ENCODE data around the gene E2F8. TPM values are rescaled to one million over a fixed set of nuclear protein-coding genes. Genes with fewer than 3 reads are reported as not detected.

E2F8 gene
- polyA plus RNA-seq, 2 of the 4 experiments (the other 2 are of a cell fraction) = 5.7 to 7.4 TPM

DNA sequence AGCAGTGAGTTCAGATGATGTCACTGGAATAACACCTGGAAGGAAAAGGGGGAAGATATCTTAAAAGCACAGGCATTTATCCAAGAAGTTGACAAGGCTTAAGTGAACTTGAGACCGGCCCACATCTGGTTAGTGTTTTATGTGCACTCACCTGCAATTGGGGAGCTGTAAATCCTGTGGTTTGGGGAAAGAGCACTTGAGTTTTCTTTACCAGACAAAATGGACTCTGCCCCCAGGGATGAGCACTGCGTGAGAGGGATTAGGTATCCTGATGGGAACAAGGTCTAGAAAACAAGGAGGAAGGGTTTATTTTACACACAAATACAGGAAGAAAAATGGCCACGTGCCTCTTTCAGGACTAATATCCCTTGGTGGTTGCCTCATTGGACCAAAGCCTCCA lies 15.2 kb downstream of the E2F8 start:
- Histone ChIP-seq H3K4me2 (no peak overlapping the region), H3K9me3 (no peaks in the 10 kb centered on the region), H3K27ac (no peak overlapping the region), H3K4me3 (no peak overlapping the region), H3K4me1 (no peaks in the 10 kb centered on the region)
- FAIRE-seq (no peak), ATAC-seq (no peak), DNase-seq (ENCODE audit: low read depth in 1 of 2, low spot score in 1 of 2) (no peak)
- POLR2A ChIA-PET = no interaction called here
- 92% methylated on average over 3 of the region's 3 CpGs for WGBS (ENCODE audit: missing lambda C conversion rate)
- no peak for TF ChIP-seq POLR2AphosphoS2 (conservative IDR thresholded peaks at IDR 0.05; ENCODE audit: low read length)
- no peak for TF ChIP-seq FOXS1 (CRISPR knock-in tag; IDR thresholded peaks at IDR 0.05)
- no peak for TF ChIP-seq RAD21 (conservative IDR thresholded peaks at IDR 0.05 in 1 of 2, IDR thresholded peaks at IDR 0.05 in 1 of 2)
- no peak for TF ChIP-seq FOSB (CRISPR knock-in tag; IDR thresholded peaks at IDR 0.05)
- no peak for TF ChIP-seq TP53 (CRISPR knock-in tag; IDR thresholded peaks at IDR 0.05)
- TF ChIP-seq CBX8 (IDR thresholded peaks at IDR 0.05) = no peak
- no peak for TF ChIP-seq POLR2A (IDR thresholded peaks at IDR 0.05; ENCODE audit: low read length)
- CTCF ChIA-PET = interaction anchor here (1.2 to 1.9 kb wide), 4 partner anchors 11 to 329 kb away, joined by 3 to 4 read pairs (median 4); no protein-coding TSS in a partner anchor

DNA sequence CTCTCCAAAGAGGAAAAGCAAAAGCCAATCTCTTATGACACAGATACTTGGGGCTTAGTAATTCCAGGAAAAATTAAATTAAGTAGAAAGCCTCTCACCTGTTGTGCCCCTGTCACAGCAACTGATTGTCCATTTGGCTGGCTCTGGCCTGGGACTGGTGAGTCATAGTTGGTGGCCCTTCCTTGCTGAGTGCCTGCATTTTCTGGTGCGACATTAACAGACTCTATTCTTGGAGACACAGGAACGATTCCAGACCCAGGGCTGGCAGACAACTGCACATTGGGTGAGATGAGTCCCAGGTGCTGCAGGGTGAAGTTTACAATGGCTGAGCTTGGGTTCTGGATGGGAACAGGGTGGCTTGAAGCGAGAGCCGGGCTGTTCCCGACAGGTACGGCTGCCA lies 15.6 kb downstream of the E2F8 start:
- ChIA-PET POLR2A (no interaction called here), CTCF (interaction anchor here (0.6 to 1.9 kb wide), 5 partner anchors 10 to 917 kb away, joined by 3 to 4 read pairs (median 3); no protein-coding TSS in a partner anchor)
- Histone ChIP-seq H3K4me2 (no peak overlapping the region), H3K4me1 (no peaks in the 10 kb centered on the region), H3K27ac (no peak overlapping the region), H3K4me3 (no peak overlapping the region), H3K9me3 (no peaks in the 10 kb centered on the region)
- 95% methylated on average over 6 of the region's 6 CpGs for WGBS (ENCODE audit: missing lambda C conversion rate)
- no peak for DNase-seq (ENCODE audit: low read depth in 1 of 2, low spot score in 1 of 2)
- TF ChIP-seq HOXA7 (CRISPR knock-in tag; IDR thresholded peaks at IDR 0.05) (no peak), FOSL2 (IDR thresholded peaks at IDR 0.05) (no peak), FOSL2 (CRISPR knock-in tag; IDR thresholded peaks at IDR 0.05) (no peak), CEBPB (IDR thresholded peaks at IDR 0.05) (no peak), NR3C1 (IDR thresholded peaks at IDR 0.05) (no peak), POLR2AphosphoS2 (conservative IDR thresholded peaks at IDR 0.05; ENCODE audit: low read length) (no peak), FOSB (CRISPR knock-in tag; IDR thresholded peaks at IDR 0.05) (no peak), SREBF2 (IDR thresholded peaks at IDR 0.05) (no peak), ZSCAN20 (CRISPR knock-in tag; IDR thresholded peaks at IDR 0.05) (no peak), KDM1A (IDR thresholded peaks at IDR 0.05; ENCODE audit: low read depth) (no peak), BHLHE40 (IDR thresholded peaks at IDR 0.05; ENCODE audit: low read depth, low read length) (no peak), EHF (CRISPR knock-in tag; IDR thresholded peaks at IDR 0.05) (no peak), TP53 (CRISPR knock-in tag; IDR thresholded peaks at IDR 0.05) (no peak)
- TF ChIP-seq, protein P1, sequence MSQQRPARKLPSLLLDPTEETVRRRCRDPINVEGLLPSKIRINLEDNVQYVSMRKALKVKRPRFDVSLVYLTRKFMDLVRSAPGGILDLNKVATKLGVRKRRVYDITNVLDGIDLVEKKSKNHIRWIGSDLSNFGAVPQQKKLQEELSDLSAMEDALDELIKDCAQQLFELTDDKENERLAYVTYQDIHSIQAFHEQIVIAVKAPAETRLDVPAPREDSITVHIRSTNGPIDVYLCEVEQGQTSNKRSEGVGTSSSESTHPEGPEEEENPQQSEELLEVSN (IDR thresholded peaks at IDR 0.05; ENCODE audit: borderline replicate concordance, low read depth) = no peak
- TF ChIP-seq, protein P2, sequence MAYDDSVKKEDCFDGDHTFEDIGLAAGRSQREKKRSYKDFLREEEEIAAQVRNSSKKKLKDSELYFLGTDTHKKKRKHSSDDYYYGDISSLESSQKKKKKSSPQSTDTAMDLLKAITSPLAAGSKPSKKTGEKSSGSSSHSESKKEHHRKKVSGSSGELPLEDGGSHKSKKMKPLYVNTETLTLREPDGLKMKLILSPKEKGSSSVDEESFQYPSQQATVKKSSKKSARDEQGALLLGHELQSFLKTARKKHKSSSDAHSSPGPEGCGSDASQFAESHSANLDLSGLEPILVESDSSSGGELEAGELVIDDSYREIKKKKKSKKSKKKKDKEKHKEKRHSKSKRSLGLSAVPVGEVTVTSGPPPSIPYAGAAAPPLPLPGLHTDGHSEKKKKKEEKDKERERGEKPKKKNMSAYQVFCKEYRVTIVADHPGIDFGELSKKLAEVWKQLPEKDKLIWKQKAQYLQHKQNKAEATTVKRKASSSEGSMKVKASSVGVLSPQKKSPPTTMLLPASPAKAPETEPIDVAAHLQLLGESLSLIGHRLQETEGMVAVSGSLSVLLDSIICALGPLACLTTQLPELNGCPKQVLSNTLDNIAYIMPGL (CRISPR knock-in tag; IDR thresholded peaks at IDR 0.05; ENCODE audit: borderline replicate concordance) = no peak
- ATAC-seq = no peak
- no peak for FAIRE-seq

DNA sequence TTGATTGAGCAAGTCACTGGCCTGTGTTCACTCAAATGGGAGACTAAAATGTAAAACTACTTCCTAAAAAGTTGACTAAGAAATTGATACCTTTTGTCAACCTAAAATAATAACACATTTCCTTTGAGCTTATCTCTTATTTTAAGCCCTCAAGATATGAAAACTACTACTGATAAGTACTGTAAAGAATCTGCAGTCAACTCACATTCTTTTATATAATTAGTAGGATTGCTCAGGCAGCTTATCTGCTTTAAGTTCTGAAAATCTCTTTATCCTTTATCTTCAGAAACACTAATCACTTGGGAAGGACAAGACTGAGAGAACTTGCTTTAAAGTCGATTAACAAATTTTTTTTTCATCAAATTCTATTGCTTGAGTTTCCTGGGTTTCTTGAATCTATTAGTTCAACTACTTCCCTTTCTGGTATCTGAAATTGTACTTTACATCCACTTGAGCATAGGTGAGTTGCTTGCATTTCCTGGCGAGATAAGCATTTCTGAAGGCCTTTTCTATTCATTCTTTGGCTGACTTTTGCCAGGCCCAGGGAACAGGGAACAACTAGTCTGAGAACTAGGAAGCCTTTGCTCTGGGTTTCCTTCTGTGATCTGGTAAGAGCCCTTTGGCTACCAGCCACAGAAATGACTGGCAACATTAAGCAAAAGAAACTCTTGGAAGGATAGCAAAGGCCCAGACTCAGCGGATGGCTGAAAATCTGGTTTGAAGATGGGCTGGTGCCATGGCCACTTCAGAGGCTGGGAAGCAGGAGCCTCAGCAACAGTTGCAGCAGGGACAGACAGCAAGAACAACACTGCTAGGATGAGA lies 19.6 kb downstream of the E2F8 start:
- FAIRE-seq (no peak), ATAC-seq (no peak), DNase-seq (ENCODE audit: low read depth in 1 of 2, low spot score in 1 of 2) (no peak)
- Histone ChIP-seq H3K27ac (no peak overlapping the region), H3K9me3 (no peaks in the 10 kb centered on the region), H3K4me3 (no peak overlapping the region), H3K4me2 (no peak overlapping the region), H3K4me1 (no peaks in the 10 kb centered on the region)
- CTCF ChIA-PET = no interaction called here
- POLR2A ChIA-PET = no interaction called here
- TF ChIP-seq HDAC2 (IDR thresholded peaks at IDR 0.05) = no peak
- no peak for TF ChIP-seq ESRRA (IDR thresholded peaks at IDR 0.05; ENCODE audit: borderline replicate concordance, low read length)
- no peak for TF ChIP-seq NPAS2 (CRISPR knock-in tag; IDR thresholded peaks at IDR 0.05; ENCODE audit: borderline replicate concordance)
- no peak for TF ChIP-seq RARB (CRISPR knock-in tag; IDR thresholded peaks at IDR 0.05)
- 60% methylated on average over 3 of the region's 3 CpGs for WGBS (ENCODE audit: missing lambda C conversion rate)
